DOHH2 (cell line): ENCODE results near the gene TAF10.

Experiments
- EZH2phosphoT487 ChIP-seq: fragments of 200-600 bp; sonication (generic); IDR thresholded peaks from 2 replicates; pipeline ENCODE4 v1.6.1; 2017; ENCODE audit warnings: borderline replicate concordance, mild to moderate bottlenecking, antibody characterized with exemption, low read length, moderate library complexity, mixed read lengths
- TF ChIP-seq, protein P1 (sequence below): fragments of 200-600 bp; sonication (generic); IDR thresholded peaks from one replicate; pipeline ENCODE4 v1.5.1; 2014; ENCODE audit warnings: antibody characterized with exemption, mild to moderate bottlenecking, low read depth, low read length; ENCODE audit not compliant: poor library complexity, severe bottlenecking

DNA sequence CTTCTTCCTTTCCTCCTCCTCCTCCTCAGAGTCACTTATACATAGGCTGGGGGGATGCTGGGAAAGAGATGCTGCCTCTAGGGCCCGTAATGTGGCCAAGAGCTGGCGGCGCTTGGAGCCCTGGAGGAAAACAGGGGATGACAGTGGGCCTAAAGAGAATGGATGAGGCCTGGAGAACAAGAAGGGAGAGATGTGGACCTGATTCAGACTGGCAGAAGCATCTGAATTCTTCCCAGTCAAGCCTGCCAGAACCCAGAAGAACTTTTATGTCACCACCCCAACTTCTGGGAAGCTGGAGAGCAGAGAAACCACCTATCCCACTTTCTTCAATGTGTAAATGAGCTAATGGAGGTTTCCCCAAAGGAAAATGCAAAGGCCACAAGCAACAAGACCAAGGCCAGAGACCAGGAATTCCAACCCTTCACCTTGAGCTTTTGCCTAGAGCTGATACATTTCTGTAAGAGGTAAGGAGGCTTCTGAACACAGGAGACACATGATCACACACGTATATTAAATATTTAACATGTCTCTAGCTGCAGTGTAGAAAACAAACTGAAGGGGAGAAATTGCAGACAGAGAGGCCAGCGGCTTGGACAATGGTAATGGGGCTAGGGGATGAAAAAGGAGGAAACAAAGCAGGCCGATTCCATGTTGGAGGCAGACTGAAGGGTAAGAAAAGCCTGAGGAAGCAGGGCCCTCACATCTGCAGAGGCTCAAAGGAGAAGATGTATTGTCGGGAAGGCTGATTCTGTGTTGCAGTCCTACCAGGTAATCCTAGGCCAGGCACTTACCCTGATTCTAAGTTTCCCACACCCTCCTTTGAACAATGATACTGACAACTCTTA lies 9.7 kb downstream of the TAF10 start:
- TF ChIP-seq, protein P1, sequence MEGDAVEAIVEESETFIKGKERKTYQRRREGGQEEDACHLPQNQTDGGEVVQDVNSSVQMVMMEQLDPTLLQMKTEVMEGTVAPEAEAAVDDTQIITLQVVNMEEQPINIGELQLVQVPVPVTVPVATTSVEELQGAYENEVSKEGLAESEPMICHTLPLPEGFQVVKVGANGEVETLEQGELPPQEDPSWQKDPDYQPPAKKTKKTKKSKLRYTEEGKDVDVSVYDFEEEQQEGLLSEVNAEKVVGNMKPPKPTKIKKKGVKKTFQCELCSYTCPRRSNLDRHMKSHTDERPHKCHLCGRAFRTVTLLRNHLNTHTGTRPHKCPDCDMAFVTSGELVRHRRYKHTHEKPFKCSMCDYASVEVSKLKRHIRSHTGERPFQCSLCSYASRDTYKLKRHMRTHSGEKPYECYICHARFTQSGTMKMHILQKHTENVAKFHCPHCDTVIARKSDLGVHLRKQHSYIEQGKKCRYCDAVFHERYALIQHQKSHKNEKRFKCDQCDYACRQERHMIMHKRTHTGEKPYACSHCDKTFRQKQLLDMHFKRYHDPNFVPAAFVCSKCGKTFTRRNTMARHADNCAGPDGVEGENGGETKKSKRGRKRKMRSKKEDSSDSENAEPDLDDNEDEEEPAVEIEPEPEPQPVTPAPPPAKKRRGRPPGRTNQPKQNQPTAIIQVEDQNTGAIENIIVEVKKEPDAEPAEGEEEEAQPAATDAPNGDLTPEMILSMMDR: no peak
- no peak for TF ChIP-seq EZH2phosphoT487
